Vagina (tissue), 2 donors: ENCODE data around the gene C12orf43.
A peak's percentile ranks its signal among the peaks of the same experiment; 100 is the strongest.

ENCODE experiments used
- POLR2A ChIP-seq, 2 donors: fragments of 450-650 bp; IDR thresholded peaks; one replicate each; pipeline ENCODE4 v1.6.1; 2017; ENCODE audit warnings: antibody characterized with exemption in 2 of 2, mild to moderate bottlenecking in 2 of 2, moderate library complexity in 2 of 2
- POLR2AphosphoS5 ChIP-seq, 2 donors: sonication (generic); formaldehyde crosslinking; IDR thresholded peaks; one replicate each; pipeline ENCODE4 v1.9.0; 2017; ENCODE audit warnings: antibody characterized with exemption in 2 of 2, mild to moderate bottlenecking in 2 of 2, low read depth in 1 of 2; ENCODE audit not compliant: insufficient read depth in 1 of 2
- TF ChIP-seq, protein P1 (sequence below), 3 experiments: fragments of 450-650 bp in 2 of 3; fragments of 200-600 bp in 1 of 3; sonication (generic) in 1 of 3; IDR thresholded peaks; one replicate each; pipeline ENCODE4 v1.5.1; 2017 to 2019; ENCODE audit warnings: antibody characterized with exemption in 3 of 3, mild to moderate bottlenecking in 2 of 3, moderate library complexity in 2 of 3

DNA sequence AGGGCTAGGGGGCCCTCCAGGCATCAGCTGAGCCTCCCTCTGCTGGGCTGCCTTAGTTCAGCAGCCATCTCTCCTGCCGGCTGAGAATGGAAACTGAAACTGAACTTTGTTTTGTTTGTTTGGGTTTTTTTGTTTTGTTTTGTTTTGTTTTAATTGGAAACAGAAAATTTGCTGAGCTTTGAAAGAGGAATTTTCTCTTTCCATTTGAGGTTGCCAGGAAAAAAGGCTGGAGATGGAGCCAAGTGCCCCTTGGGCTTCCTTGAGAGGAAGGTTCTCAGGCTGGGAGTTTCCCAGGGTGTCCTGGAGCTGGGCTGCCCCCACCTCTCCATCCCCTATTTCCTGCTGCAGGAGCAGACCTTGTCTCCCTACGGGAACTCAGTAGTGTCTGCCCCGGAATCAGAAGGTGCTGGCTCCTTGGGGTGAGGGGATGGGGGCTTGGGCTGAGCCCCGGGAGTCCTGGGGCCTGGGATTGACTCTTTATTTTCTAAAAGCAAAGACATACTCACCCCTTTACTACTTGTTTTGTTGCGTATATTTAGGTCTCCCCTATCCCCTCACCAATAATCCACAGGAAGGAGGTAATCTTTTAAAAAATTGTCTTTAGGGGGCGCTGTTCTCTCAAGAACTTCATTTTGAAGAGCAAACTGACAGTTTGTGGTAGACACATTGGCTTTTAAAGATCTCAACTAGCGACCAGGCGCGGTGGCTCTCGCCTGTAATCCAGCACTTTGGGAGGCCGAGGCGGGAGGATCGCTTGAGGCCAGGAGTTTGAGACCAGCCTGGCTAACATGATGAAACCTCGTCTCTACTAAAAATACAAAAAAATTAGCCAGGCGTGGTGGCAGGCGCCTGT, 44.1 kb upstream of the C12orf43 start:
- TF ChIP-seq POLR2A (IDR thresholded peaks at IDR 0.05) (no peak), POLR2AphosphoS5 (IDR thresholded peaks at IDR 0.05; ENCODE audit: insufficient read depth in 1 of 2, low read depth in 1 of 2) (peak in 1 of 2 donors; percentile 27)
- TF ChIP-seq, protein P1, sequence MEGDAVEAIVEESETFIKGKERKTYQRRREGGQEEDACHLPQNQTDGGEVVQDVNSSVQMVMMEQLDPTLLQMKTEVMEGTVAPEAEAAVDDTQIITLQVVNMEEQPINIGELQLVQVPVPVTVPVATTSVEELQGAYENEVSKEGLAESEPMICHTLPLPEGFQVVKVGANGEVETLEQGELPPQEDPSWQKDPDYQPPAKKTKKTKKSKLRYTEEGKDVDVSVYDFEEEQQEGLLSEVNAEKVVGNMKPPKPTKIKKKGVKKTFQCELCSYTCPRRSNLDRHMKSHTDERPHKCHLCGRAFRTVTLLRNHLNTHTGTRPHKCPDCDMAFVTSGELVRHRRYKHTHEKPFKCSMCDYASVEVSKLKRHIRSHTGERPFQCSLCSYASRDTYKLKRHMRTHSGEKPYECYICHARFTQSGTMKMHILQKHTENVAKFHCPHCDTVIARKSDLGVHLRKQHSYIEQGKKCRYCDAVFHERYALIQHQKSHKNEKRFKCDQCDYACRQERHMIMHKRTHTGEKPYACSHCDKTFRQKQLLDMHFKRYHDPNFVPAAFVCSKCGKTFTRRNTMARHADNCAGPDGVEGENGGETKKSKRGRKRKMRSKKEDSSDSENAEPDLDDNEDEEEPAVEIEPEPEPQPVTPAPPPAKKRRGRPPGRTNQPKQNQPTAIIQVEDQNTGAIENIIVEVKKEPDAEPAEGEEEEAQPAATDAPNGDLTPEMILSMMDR (IDR thresholded peaks at IDR 0.05): peak in 2 of 3 experiments; percentile 14 to 45
